ENCODE data around the gene TRPM3. TPM values are rescaled to one million over a fixed set of nuclear protein-coding genes. Genes with fewer than 3 reads are reported as not detected.

TRPM3 gene
- total RNA-seq, 1 experiment from 2014 or later = not detected

DNA sequence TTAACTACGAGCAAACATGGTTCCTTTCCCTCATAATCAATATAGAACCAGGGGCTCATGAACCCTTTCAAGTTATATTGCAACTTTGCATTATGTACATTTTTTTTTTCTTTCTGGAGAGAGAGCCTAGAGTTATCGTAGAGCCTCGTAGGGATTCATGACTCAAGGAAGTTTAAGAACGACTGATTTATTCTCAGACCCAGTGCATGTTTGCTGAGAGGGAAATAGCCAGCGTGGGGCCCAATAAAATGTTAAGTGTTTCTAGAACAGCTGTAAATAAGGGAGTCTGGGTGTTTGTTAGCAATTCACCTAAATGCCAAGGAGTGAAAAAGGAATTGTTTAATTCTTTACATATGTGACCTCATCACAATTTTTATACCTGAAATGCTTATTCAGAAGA lies 587.9 kb downstream of the TRPM3 start:
- H3K27ac ChIP-seq (ENCODE audit: low read length) = no peak overlapping the region
- DNase-seq (no peak), ATAC-seq (no peak)
- H3F3A ChIP-seq (ENCODE audit: low read length, unreplicated experiment) = no peaks in the 10 kb centered on the region
- ChIA-PET CTCF (no interaction called here), POLR2A (ENCODE audit: unreplicated experiment) (no interaction called here)
- H3K79me2 ChIP-seq (ENCODE audit: low read length) = no peaks in the 10 kb centered on the region
- no peaks in the 10 kb centered on the region for H3K9me3 ChIP-seq (ENCODE audit: low read length)
- no peak overlapping the region for H3K4me2 ChIP-seq (ENCODE audit: low read length)
- no peaks in the 10 kb centered on the region for H3K36me3 ChIP-seq (ENCODE audit: low read depth, low read length)
- no peaks in the 10 kb centered on the region for H4K20me1 ChIP-seq (ENCODE audit: low read length)
- no peak for TF ChIP-seq EZH2 (IDR thresholded peaks at IDR 0.05; ENCODE audit: low read length, unreplicated experiment)
- TF ChIP-seq, protein P1, sequence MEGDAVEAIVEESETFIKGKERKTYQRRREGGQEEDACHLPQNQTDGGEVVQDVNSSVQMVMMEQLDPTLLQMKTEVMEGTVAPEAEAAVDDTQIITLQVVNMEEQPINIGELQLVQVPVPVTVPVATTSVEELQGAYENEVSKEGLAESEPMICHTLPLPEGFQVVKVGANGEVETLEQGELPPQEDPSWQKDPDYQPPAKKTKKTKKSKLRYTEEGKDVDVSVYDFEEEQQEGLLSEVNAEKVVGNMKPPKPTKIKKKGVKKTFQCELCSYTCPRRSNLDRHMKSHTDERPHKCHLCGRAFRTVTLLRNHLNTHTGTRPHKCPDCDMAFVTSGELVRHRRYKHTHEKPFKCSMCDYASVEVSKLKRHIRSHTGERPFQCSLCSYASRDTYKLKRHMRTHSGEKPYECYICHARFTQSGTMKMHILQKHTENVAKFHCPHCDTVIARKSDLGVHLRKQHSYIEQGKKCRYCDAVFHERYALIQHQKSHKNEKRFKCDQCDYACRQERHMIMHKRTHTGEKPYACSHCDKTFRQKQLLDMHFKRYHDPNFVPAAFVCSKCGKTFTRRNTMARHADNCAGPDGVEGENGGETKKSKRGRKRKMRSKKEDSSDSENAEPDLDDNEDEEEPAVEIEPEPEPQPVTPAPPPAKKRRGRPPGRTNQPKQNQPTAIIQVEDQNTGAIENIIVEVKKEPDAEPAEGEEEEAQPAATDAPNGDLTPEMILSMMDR (conservative IDR thresholded peaks at IDR 0.05; ENCODE audit: low read depth, low read length) = no peak
- TF ChIP-seq EZH2phosphoT487 (IDR thresholded peaks at IDR 0.05; ENCODE audit: borderline replicate concordance, low read length) = no peak
- BruUV-seq (replicated peaks) = no TSS peak
- H3K9me2 ChIP-seq (replicated peaks; ENCODE audit: low read length) = no peaks in the 10 kb centered on the region
- no peak overlapping the region for H2AFZ ChIP-seq (ENCODE audit: low read length)
- H3K4me3 ChIP-seq (ENCODE audit: low read length) = no peak overlapping the region
- intact Hi-C loops (cut with micrococcal nuclease) = no loop called here
- H3K9ac ChIP-seq (ENCODE audit: low read length) = no peak overlapping the region
- H3K4me1 ChIP-seq (ENCODE audit: insufficient read depth, low read length) = no peaks in the 10 kb centered on the region
- peaks cover 17% of the 10 kb centered on the region; the same call in 1 of the 2 replicates for H3K27me3 ChIP-seq (ENCODE audit: low read length)

- no peak for ATAC-seq
- H3K27me3 ChIP-seq (ENCODE audit: low read length) = peaks cover 17% of the 10 kb centered on the region; the same call in 1 of the 2 replicates
- no peak overlapping the region for H3K4me2 ChIP-seq (ENCODE audit: low read length)
- ChIA-PET POLR2A (ENCODE audit: unreplicated experiment) (no interaction called here), CTCF (no interaction called here)
- no peaks in the 10 kb centered on the region for H4K20me1 ChIP-seq (ENCODE audit: low read length)
- H3K4me1 ChIP-seq (ENCODE audit: insufficient read depth, low read length) = no peaks in the 10 kb centered on the region
- H3K9ac ChIP-seq (ENCODE audit: low read length) = no peak overlapping the region
- no peak overlapping the region for H3K27ac ChIP-seq (ENCODE audit: low read length)
- H2AFZ ChIP-seq (ENCODE audit: low read length) = no peak overlapping the region
- H3K9me2 ChIP-seq (replicated peaks; ENCODE audit: low read length) = no peaks in the 10 kb centered on the region
- H3F3A ChIP-seq (ENCODE audit: low read length, unreplicated experiment) = no peaks in the 10 kb centered on the region
- no peaks in the 10 kb centered on the region for H3K9me3 ChIP-seq (ENCODE audit: low read length)
- H3K79me2 ChIP-seq (ENCODE audit: low read length) = no peaks in the 10 kb centered on the region
- intact Hi-C loops (cut with micrococcal nuclease) = no loop called here
- no peak for TF ChIP-seq EZH2phosphoT487 (IDR thresholded peaks at IDR 0.05; ENCODE audit: borderline replicate concordance, low read length)
- TF ChIP-seq EZH2 (IDR thresholded peaks at IDR 0.05; ENCODE audit: low read length, unreplicated experiment) = no peak
- TF ChIP-seq, protein P1 (conservative IDR thresholded peaks at IDR 0.05; ENCODE audit: low read depth, low read length) = no peak
- H3K4me3 ChIP-seq (ENCODE audit: low read length) = no peak overlapping the region
- no peaks in the 10 kb centered on the region for H3K36me3 ChIP-seq (ENCODE audit: low read depth, low read length)
- DNase-seq = no peak
- BruUV-seq (replicated peaks) = no TSS peak
Observed at GRCh38 chr9:70532716-70533115, 588.7 kb downstream of the TRPM3 start.

DNA sequence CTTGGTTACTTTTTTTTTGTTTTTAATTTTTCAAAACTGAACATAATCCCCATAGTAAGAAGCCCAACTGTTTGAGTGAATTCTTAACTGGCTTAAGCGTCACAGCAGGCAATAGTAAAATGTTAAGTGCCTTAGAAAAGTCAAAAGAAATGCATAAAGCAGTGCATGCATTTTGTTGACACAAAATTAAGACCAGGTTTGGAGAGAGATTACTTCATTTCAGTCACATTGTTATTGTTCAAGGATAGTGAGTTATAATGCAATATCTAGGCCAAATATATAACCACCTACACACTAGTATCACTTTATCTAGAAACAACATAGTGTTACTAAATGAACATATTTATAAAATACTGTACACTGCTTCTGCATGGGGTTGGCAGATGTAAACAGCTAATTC lies 590.1 kb downstream of the TRPM3 start:
- Histone ChIP-seq H3K4me1 (ENCODE audit: insufficient read depth, low read length) (no peaks in the 10 kb centered on the region), H3K9me3 (ENCODE audit: low read length) (no peaks in the 10 kb centered on the region), H3K9me2 (replicated peaks; ENCODE audit: low read length) (no peaks in the 10 kb centered on the region), H3K79me2 (ENCODE audit: low read length) (no peaks in the 10 kb centered on the region), H3K4me2 (ENCODE audit: low read length) (no peak overlapping the region), H3K4me3 (ENCODE audit: low read length) (no peak overlapping the region), H3K27me3 (ENCODE audit: low read length) (peaks cover 17% of the 10 kb centered on the region; the same call in 1 of the 2 replicates), H3K36me3 (ENCODE audit: low read depth, low read length) (no peaks in the 10 kb centered on the region), H3F3A (ENCODE audit: low read length, unreplicated experiment) (no peaks in the 10 kb centered on the region), H2AFZ (ENCODE audit: low read length) (no peak overlapping the region), H3K27ac (ENCODE audit: low read length) (no peak overlapping the region), H3K9ac (ENCODE audit: low read length) (no peak overlapping the region), H4K20me1 (ENCODE audit: low read length) (no peaks in the 10 kb centered on the region)
- no peak for DNase-seq
- TF ChIP-seq, protein P1 (conservative IDR thresholded peaks at IDR 0.05; ENCODE audit: low read depth, low read length) = no peak
- TF ChIP-seq EZH2 (IDR thresholded peaks at IDR 0.05; ENCODE audit: low read length, unreplicated experiment) (no peak), EZH2phosphoT487 (IDR thresholded peaks at IDR 0.05; ENCODE audit: borderline replicate concordance, low read length) (no peak)
- CTCF ChIA-PET = no interaction called here
- POLR2A ChIA-PET (ENCODE audit: unreplicated experiment) = no interaction called here
- no TSS peak for BruUV-seq (replicated peaks)
- ATAC-seq = no peak
- intact Hi-C loops (cut with micrococcal nuclease) = no loop called here

Data from PC-3 (cell line).